Inflammatory macrophage (primary cell): ENCODE measurements around the gene ZEB2.
A peak's percentile ranks its signal among the peaks of the same experiment; 100 is the strongest.

Experiments
- DNase-seq, 2 donors: peaks; one replicate each; pipeline ENCODE4 v3.0.0-alpha.2; 2020 to 2022

ZEB2 gene

DNA sequence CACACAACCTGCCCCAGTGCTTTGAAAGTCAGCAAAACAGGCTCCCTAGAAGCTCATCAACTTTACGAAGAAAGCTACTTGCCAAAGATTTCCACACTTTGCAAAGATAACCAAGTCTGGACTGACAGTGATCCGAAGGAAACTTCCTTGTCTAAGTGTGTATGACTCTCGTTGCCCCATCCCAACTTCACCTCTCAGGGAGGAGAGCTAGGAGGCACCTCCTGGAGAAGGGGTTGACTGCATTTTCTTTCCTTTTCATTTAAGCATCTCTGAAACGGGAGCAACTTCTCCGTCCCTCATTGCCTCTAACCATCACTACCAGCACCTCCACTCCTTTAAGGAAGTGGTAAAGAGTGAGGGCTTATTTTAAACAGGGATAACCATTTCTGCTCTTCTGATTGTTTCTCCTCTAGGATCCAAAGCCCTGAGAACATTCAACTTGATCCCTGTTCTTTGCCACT, 7.0 kb downstream of the ZEB2 start:
- DNase-seq = peak in 1 of 2 donors; percentile 42

DNA sequence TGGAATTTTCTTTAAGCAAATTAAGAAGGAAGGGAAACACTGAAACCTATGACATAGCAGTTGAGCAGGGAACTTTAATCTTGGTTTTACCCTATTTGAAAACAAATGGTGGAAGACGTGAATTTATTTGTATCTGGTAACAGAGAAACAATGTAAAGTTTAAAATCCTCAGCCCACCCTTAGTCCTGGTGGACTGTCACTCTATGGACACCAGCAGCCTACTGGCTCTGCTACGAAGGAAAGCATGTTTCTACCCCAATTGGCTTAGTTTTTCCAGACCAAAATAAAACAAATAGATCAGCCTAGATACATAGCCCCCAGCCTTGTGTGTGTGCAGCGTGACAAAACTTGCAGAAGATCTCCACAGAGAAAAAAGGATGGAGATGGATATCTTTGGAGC, 7.4 kb downstream of the ZEB2 start:
- no peak for DNase-seq

DNA sequence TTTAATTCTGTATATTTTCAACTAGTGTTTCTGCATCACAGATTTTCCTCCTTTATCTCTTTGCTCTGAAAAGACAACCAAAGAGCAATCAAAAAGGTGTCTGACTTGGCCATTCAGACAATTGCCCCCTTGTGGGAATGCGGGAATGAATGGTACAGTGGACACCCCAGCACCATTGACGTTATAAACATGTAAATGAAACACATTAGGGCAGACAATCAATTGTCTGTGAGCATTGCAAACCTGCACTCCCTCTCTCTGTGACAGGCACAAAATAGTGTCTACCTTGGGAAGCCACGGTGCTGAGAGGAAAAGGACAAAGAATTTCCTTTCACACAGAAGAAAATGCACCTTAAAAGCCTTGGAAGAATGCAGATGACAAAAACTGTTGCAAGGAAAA, 8.0 kb downstream of the ZEB2 start:
- peak in 1 of 2 donors; percentile 15 for DNase-seq

DNA sequence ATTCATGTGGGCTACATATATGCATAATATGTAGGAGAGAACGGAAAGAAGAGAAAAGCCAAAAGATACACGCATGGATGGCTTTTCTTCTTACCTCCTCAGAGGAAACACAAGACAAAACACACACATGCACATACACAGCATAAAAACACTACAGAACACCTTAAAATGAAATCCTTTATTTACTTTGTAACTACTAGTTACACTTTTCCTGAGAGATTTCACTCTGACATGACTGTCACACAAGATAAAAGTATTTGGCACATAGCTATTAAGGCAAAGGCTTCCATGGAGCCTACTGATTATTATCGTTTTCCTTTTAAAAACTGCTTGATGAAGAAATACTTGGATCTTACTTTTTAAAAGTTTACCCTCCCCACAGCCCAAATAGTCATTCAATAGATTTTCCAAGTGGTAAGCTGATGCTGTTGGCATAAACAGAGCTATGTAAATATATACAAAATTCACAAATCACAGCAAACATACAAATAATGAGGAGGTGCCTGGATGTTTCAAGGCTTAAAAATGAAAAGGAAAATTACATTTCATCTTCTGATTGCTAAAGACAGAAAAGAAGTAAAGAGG, 8.6 kb downstream of the ZEB2 start:
- peak in 1 of 2 donors; percentile 11 for DNase-seq

DNA sequence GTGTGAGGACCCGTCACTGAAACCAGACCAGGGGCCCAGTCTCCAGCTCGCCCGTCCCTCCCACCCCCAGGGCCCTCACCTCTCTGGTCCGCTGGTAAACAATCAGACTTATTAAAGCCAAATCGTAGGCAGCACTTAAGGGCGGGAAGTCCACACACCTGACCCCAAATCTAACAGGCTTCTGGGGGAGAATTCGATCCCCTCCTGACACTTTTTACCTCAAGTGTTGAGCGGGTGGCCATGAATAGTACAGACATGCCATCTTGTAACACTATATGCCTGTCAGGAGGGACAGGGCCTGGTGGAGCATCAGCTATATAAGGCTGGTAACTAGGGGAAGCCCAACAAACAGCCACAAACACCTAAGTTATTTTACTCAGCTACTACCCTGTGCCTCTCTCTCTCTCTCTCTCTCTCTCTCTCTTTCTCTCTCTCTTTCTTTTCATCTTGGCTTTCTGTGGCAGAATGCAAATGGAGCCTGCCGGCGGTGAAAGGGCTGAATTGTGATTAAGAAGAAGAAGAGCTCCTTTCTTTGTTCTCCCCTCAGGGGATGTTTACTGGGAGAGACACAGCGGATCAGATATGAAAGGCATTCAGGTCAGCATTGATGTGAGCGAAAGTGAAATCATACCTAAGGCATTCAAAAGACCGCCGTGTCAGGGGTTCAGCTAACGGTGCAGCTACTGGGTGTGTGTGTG, 9.5 kb downstream of the ZEB2 start:
- DNase-seq = peak in 1 of 2 donors; percentile 25

DNA sequence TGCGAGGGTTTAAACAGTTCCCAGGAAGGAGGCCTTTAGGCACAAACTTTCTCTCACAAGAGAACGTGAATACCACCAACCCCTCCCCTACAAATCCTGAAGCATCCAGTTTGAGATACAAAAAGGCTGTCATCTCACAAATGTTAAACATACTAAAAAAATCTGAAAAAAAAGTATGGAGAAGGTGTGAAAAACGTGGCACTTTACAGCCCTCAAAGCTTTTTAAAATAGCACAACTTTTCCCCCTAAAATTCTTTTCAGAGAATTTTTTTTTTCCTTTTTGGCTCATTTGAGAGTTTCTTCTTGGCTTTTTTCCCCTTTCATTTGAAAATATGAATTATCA, 10.1 kb downstream of the ZEB2 start:
- DNase-seq = no peak

DNA sequence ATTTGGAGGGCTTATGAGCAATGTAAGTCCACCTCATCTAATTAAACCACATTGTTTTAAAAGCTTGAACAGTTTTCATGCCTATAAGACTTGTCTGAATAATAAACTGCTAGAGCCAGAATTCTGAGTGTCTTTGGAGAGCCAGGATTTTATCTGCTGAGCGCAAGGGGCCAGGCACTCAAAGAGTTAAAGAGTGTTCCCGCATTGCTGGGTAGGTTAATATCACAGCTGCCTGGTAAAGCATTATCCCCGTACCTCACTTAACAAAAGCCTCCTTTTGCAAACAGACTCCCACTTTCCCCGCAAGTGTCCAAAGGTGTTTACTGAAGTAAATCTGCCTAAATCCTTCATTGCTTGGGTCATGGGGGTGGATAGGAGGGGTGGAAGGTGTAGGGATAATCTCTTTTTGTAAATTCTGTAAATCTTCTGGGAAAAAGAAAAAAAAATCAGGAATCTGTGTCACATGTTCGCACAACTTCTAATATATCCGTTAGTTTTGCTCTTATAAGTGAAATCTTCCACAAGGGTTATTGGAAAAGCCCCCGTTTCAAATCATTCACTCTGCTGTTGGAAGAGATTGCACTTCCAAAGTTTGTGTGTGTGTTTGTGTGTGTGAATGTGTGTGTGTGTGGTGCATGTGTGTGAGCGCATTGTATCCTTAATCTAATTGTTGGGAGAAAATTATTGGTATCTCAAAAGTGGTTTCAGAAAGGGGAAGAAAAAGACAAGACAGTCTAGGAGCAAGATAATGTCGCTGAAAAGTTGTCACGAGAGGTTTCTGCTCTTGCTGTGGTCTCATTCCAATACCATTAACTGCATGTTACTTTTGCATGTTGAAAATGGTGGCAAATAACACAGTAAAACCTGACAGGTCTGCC, 10.7 kb downstream of the ZEB2 start:
- DNase-seq = peak in 1 of 2 donors; percentile 48

DNA sequence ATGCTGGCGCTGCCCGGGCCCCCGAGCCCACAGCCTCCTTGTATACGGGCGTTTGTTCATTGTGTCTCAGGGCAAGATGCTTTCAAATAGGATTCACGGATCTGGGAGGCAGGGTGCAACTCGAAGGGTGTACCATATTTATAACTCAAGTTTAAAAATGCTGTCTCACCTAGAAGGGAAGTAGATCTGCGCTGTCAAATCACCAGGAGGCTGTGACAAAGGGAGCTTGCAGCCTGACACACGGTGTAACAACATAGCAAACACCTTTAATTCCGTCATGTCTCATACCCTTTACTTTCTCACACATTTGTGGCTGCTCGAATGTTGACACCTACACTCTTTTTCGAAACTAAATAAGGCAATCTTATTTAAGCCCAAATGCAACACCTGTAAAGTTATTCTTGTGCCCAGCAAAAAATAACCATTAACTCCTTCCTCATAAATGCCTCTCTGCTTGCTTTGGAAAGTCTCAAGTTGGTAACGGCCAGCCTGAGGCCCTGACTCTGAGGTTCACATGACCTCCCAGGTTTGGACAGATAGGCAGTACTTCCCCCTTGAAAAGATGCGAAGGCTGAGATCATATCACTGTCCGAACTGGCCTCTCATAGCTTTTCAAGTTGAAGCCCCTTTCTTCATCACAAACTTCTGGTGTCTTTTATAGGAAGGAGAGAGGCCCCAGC, 11.6 kb downstream of the ZEB2 start:
- peak; percentile 70 to 74 for DNase-seq

DNA sequence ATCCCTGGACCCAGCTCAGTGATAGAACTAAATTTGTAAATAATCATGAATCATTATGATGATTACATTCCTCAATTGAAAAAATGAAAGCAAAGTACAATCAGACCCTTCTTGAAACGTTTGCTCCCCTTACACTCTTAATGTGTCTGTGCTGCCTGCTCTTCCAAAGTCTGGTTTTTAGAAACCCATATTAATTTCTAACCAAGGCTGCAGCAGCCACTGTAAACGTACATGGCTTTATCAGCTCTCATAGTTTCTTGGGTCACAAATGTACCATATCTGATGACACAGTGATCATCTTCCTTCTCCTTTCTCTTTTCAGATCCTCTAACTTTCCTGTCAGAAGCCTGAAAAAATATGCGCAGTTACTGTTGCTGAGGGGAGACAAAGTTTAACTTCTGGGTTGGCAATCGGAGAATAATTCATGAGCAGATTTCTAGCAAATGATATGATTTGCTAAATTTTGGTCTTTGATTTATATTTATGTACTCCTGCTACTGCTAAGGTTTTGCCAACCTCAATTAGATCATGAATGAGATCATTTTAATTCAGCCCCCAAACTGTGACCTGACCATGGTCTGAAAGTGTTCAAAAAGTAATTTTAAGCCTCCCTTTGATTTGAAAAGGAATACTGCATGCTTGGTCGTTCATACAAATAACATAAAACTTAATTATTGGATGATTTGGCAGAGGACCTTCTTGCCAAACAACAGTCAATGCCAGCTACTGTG, 12.3 kb downstream of the ZEB2 start:
- DNase-seq = peak; percentile 44 to 67

DNA sequence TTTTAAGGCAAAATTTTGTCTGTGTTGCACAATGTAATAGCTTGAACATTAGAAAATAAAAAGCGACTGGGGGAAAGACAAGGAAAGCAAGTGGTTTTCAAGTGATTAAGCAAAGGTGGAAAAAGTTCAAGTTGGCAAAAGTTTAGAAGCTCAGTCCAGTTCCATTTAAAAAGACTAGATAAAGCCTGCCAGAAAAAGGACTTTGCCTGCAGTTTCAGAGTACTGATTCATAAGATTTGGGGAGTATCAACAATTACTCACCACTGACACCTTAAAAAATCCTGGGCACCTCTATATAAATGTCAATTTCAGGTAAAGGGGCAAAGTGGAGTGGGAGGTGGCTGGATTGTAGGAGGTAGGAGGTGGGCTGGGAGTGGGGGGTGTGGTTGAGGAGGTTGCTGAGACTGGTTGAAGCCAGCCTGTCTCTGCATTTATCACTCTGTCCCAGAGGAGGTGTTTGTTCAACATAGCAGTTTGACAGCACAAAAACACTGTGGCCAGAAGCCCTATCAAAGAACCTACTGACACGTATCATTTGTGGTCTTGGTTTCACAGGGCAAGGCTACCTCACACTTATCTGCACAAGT, 14.6 kb downstream of the ZEB2 start:
- no peak for DNase-seq

DNA sequence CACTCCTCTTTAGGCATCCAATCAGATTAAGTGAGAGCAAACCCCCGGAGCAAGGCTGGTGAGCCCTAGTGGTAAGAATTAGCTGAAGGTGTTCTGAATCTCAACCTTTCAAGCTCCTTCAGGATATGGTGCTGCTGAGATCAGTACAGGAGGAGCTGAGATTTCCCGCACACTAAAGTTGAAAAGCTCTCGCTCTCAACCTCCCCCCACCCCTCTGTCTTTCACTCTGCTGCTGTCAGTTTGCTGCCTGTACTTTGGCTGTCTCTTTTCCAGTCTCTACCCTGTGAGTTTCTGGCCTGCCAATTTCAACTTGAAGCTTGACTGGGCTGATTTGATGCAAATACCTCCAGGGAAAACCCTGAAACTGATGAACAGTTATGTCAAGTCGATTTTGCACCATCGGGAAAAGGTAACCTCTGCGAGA, 15.7 kb downstream of the ZEB2 start:
- DNase-seq = no peak

DNA sequence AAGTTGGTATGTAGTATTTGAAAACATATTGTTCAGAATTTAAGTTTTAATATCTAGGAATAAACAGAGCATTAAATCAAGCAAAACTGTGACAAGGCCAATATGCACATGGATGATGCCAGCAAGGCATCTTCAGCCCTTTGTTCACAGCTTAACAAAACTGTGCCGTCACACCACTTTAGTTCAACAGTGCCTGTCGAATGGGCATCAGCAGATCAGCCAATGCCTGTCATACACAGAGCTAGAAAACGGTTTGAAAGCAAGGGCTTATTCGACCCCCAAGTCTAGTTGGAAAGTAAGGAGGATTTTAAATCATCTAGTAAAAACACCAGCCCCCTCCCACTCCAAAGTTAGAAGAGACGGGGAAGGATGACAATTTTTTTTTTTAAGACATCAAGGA, 16.7 kb downstream of the ZEB2 start:
- DNase-seq = no peak

DNA sequence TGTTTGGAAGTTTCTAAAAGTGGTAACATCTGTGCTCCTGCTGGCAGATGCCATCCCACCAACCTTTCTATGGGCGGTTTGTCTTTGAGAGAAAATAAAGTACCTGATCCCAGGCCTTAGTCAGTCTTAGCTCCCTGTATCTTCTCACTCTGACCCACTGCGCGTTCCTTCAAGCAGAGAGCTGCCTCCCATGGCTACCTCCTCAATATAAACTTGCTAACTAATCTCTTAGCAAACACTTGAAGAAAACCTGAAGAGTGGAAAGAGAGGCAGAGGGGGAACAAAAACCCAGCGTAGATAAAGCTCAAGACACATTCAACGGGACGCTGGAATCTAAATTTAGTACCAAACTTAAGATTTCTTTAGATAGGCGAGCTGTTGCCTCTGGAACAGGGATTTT, 17.6 kb downstream of the ZEB2 start:
- DNase-seq = no peak

DNA sequence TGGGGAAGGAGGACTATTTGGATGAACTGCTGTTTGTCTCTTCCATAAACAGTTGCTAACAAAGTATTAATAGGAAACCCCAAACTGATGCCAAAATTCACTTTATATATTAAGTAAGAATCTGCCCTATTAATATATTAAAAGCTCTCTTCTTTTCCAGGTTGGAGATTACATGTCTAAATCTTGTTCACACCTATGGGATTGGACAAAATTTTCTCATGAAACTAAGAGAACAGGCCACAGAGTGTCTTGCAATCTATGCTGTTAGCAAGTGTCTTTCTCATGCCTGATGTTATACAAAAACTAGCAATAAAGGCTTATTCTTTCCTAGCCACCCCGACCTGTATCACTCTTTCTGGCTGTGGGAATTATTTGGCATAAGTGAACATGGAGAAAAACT, 18.3 kb downstream of the ZEB2 start:
- no peak for DNase-seq

DNA sequence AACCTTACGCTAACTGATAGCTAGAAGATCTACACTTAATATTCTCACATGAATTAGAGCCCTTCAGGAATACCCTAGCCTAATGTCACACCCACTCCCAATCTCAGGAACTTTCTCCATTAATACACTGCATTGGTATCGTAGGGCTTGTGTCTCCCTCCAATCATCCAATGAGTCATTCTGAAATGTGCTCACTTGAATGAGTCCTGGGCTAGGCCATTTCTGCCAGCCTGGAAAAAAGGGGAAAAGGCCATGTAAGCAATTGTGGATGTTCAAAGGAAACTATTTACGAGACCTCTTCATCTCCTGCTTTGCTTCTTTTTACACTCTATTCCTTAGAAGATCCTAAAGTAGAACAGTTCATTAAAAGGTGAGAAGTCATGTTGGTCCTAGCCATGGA, 18.8 kb downstream of the ZEB2 start:
- DNase-seq = no peak

DNA sequence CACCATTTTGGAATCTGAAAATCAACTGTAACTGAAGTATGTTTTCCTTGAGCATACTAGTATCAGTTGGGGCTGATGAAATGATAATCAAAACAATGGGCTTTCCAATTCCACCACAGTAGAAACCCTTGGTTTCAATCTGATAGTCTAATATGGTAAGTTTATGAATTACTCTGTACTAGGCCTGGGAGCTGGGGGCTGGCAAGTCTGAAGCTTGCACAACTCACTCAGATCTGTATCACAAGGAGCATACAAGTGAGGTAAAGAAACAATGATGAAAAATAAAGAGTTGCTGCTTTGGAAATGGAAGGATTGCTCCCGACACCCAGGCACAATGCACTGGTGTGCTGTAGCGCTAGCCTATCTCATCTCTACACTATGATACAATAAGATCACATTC, 19.4 kb downstream of the ZEB2 start:
- DNase-seq = no peak

DNA sequence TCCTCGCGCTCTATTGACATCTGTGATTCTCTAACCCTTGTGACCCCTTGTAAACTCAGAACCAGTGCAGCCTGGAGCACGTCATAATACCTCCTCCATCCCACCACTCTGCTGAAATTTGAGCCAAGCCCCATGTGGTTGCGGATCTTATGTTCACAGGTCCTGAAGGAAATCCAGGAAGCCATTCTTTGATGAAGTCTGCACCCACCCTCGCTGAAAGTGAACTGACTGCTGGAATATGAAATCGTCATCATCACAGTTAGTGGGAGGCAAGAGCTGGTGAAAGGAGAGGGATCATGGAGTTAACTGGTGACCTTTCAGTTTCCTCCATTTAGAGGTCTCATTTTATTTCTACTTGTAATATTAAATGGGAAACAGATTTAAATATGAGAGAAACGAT, 21.6 kb downstream of the ZEB2 start:
- DNase-seq = peak in 1 of 2 donors; percentile 46

DNA sequence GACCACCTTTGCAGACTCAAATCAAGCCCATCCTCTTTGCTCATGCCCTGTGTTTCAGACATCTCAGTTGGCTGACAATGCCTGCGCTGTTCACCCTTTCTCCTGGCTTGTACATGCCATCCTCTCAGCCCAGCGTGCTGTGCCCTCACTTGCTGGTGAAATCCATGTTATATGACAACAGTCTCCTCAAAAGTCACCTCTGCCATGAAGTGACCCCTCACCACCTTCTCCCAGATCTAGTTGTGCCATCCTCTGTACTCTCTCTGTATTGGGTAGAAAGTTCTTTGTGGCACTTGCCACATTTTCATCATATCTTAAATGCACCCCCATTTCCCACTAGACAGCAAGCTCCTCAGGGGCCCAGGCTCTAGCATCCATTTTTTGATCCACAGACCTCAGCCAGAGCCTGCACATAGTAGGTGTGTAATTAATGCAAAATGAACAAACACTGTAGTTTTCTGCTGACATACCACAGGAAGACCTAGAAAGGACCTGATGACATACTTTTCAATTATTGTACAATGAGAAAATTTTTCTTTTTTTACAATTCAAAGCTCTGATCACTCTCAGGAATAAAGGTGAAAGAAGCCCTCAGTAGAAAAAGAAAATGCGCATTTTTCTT, 22.8 kb downstream of the ZEB2 start:
- DNase-seq = no peak

DNA sequence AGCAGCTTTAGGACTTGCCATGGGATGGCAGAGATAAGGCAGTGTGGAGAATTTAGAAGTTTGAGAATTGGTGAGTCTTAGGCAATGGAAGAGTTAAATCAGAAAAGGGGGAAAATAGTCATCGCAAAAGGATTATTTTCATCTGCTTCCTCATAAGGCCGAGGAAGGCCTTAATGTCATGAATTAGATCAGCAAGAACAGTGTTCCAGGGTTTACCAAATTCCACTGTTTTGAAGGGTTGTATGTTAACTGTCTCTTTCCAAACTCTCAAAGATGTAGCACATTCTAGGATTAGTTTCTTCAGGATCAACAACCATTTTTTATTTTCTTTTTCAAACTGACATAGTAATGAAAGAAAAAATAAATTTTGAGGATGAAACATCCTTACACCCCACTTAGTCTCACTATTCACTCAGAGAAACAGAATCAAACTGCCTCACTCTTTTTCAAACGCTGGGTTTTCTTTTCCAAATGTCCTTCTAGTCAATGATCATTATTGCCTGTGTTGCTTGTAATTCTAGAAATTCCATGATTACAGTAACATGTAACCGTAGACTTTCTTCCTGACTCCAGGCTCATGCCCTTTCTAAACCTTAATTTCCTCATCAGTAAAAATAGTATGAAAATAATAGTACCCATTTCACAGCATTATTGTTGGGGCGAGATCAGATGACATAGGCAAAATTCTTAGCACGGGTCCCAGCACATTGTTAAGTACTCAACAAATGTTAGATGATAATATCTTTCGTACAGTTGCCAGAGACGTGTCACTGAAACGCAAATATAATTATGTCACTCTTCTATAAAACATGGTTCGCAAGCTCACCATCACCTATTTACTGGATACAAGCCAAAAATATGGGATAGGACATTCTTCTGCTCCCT, 23.6 kb downstream of the ZEB2 start:
- DNase-seq = no peak
